Peyer's patch (tissue), 4 donors: ENCODE measurements around the gene PDXP.

Experiments used
- POLR2A ChIP-seq, 2 donors: fragments of 450-650 bp; IDR thresholded peaks; one replicate each; pipeline ENCODE4 v1.5.1; 2017; ENCODE audit warnings: antibody characterized with exemption in 2 of 2, mild to moderate bottlenecking in 2 of 2, moderate library complexity in 2 of 2
- TF ChIP-seq, protein P1 (sequence below), 6 experiments: fragments of 450-650 bp in 4 of 6; fragments of 200-600 bp in 2 of 6; sonication (generic) in 1 of 6; IDR thresholded peaks; one replicate each; pipeline ENCODE4 v1.5.1; 2017 to 2019; ENCODE audit warnings: antibody characterized with exemption in 6 of 6, mild to moderate bottlenecking in 3 of 6, moderate library complexity in 1 of 6

DNA sequence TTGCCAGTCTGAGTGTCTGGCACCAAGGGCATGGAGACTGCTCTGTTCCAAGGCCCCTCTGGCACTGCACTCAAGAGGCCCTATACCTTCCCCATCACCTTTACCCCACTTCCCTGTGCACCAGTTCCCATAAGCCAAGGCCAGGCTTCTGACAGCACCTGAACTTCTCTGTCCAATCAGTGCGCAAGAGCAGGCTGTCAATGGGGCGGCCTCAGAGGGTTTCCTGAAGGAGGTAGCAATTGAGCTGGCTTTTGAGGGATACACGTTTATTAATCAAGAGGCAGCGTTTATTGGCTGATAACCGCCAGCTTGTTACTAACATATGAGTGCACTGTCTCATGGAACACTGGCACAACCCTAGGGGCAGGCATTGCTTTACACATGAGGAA lies 17.0 kb upstream of the PDXP start:
- TF ChIP-seq, protein P1, sequence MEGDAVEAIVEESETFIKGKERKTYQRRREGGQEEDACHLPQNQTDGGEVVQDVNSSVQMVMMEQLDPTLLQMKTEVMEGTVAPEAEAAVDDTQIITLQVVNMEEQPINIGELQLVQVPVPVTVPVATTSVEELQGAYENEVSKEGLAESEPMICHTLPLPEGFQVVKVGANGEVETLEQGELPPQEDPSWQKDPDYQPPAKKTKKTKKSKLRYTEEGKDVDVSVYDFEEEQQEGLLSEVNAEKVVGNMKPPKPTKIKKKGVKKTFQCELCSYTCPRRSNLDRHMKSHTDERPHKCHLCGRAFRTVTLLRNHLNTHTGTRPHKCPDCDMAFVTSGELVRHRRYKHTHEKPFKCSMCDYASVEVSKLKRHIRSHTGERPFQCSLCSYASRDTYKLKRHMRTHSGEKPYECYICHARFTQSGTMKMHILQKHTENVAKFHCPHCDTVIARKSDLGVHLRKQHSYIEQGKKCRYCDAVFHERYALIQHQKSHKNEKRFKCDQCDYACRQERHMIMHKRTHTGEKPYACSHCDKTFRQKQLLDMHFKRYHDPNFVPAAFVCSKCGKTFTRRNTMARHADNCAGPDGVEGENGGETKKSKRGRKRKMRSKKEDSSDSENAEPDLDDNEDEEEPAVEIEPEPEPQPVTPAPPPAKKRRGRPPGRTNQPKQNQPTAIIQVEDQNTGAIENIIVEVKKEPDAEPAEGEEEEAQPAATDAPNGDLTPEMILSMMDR (IDR thresholded peaks at IDR 0.05), result peak in 2 of 6 experiments; percentile 22 to 25
- peak; percentile 50 to 92 for TF ChIP-seq POLR2A (IDR thresholded peaks at IDR 0.05)
